GM12872 (cell line): Measurements from ENCODE around the gene SH3PXD2A.

Experiments used
- TF ChIP-seq, protein P1 (sequence below): IDR thresholded peaks from 3 replicates; pipeline ENCODE4 v1.5.1; 2011; ENCODE audit warnings: low read depth, mild to moderate bottlenecking, low read length, moderate library complexity; ENCODE audit not compliant: insufficient read depth

The SH3PXD2A gene

DNA sequence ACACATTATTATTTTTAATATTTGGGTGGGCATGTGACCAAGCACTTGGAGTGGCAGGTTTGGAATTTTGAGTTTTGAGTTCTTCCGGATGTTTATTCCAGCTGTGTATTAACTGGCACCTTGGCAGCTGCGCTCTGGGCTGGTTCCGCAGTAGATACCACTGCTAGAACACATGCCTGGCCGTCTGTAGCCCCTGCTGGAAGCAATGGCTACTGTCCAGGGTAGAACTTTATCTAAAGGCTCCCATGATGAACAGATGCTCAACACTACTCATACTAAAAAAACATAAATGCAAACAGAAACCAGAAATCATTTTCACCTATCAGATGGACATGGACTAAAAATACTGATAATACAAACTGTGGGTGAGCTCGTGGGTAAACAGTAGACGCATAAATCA, 19.4 kb upstream of the SH3PXD2A start:
- TF ChIP-seq, protein P1, sequence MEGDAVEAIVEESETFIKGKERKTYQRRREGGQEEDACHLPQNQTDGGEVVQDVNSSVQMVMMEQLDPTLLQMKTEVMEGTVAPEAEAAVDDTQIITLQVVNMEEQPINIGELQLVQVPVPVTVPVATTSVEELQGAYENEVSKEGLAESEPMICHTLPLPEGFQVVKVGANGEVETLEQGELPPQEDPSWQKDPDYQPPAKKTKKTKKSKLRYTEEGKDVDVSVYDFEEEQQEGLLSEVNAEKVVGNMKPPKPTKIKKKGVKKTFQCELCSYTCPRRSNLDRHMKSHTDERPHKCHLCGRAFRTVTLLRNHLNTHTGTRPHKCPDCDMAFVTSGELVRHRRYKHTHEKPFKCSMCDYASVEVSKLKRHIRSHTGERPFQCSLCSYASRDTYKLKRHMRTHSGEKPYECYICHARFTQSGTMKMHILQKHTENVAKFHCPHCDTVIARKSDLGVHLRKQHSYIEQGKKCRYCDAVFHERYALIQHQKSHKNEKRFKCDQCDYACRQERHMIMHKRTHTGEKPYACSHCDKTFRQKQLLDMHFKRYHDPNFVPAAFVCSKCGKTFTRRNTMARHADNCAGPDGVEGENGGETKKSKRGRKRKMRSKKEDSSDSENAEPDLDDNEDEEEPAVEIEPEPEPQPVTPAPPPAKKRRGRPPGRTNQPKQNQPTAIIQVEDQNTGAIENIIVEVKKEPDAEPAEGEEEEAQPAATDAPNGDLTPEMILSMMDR, result no peak

DNA sequence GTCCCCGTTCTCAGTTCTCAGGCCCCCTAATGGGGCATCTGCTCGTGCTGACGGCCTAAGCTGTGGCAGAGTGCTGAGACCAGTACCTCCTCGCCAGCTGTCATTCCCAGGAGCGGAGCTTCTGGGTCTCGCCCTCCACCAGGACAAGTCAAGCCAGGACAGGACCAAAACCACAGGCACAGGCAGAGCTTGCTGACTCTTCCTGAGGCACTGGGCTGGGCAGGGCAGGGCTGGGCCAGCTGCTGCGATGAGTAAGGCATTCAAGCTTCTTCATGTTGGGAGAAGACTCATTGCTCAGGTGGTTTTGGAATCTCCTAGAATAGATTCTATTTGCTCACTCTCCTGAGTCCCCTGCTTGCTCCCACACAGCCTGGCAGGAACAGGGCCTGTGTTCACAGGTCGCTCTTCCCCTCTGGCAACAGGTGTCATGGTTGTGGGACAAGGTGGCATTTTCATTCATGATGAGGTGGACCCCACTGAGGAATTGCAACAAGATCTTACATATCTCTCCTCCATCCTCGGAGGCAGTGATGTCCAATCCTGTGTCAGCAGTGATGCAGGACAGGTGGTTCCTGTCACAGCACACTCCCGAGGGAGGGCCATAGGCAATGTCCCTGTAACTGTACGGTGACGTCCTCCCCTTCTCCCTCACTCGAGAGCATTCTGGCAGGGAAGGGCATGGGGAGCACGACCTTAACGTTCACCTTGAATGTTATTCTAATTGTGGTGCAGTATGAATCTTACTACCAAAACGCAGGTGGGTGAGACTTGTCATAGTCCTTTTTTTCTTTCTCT, 17.0 kb upstream of the SH3PXD2A start:
- TF ChIP-seq, protein P1, result no peak

DNA sequence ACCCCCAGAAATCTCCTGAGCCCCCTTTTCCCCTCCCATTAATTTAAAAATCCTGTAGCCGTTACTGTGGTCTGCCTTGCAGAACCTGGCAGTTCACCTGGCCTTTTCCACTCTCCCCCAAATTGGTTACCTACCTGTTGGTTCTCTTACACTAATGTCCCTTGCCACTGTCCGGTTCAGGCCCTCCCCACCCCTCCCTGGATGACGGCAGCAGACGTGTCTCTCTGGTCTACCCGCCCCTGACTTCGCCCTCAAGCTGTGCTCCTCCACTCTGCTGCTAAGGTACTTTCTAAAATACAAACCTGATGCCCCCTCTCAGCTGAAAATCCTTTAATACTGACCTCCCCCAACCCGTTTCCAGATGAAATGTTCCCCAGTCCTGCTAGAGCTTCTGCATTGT, 15.6 kb upstream of the SH3PXD2A start:
- TF ChIP-seq, protein P1, result no peak

DNA sequence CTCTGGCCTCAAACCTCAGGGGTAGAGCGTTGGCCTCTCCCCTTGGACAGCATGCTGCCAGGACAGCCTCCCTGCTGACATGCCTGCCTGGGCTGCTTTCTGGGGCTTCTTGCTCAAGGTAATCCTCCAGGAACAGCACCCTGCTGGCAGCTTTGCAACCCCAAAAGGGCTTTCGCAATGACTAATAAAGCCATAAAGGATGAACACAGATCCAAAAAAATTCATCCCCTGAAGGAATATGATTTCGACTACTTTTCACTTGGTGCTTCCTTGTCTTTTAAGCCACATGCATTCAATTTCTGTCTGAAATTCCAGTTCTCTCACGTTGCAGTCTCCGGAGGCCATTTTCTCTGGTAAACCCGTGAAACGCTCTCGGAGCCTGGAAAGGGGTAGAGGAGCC, 15.1 kb upstream of the SH3PXD2A start:
- TF ChIP-seq, protein P1, result no peak

DNA sequence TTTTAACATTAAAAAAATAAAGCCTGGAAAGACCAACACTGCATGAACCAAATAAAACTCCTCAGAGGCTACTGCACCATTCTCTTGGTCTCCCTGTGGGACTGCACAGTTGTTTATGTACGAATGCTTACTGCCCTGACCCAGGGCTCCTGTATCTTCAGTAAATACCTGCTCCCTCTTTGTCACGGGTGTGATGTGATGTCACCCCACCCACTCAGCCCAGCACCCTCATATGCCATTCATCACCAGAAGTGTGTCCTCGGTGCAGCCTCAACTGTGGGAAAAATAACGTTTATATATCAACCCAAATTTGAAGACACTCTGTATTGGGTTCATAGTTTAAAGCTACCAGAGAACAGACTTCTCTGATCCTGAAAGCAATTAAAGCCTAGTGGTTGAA, 14.0 kb upstream of the SH3PXD2A start:
- TF ChIP-seq, protein P1, result no peak

DNA sequence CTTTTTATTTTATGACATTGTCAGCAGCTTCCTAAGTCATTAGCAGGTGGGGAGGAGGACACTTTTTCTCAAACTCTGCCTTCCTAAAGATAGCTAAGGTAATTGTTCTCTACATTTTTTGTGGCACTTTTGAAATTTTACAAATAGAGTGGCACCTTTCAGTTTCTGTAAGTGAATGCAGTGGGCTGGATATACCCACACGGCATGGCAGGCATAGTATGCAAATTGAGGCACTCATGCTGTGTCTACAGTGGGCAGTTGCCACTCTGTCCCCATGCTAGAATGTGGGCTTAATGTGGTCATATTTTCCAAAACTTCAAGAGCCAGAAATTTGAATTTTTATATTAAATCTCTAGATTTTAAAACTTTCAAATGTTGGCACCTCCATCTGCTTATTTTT, 12.8 kb upstream of the SH3PXD2A start:
- TF ChIP-seq, protein P1, result no peak

DNA sequence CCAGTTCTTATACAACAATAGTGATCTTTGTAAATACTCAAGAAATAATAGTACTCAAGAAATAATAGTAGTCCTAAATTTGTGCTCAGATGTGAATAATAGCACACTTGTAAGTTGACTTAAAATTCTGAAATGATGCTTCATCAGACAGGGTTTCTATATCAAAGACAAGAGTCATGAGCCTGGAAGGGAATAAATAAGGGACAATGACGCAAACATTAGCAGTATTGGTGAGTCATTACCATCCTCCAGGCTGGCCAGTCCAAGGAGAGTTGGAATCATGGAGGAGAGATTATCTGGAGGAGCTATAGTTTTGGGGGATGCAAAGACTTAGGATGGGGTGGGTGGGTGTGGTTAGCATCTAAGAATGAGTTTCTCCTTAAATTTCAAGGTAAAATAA, 6.1 kb upstream of the SH3PXD2A start:
- TF ChIP-seq, protein P1, result no peak
